CD4-positive, alpha-beta T cell treated with Interleukin-10 for 1 hour (primary cell): Measurements from ENCODE around the gene PDZD4.
"Not testable (repeated sequence)": the region's sequence is repeated elsewhere in the genome, so short reads cannot be mapped to it uniquely, and the experiment has no call there.

Source experiments
- DNase-seq: peaks from one replicate; pipeline ENCODE4 v3.0.0-alpha.2; 2020

PDZD4 gene

DNA sequence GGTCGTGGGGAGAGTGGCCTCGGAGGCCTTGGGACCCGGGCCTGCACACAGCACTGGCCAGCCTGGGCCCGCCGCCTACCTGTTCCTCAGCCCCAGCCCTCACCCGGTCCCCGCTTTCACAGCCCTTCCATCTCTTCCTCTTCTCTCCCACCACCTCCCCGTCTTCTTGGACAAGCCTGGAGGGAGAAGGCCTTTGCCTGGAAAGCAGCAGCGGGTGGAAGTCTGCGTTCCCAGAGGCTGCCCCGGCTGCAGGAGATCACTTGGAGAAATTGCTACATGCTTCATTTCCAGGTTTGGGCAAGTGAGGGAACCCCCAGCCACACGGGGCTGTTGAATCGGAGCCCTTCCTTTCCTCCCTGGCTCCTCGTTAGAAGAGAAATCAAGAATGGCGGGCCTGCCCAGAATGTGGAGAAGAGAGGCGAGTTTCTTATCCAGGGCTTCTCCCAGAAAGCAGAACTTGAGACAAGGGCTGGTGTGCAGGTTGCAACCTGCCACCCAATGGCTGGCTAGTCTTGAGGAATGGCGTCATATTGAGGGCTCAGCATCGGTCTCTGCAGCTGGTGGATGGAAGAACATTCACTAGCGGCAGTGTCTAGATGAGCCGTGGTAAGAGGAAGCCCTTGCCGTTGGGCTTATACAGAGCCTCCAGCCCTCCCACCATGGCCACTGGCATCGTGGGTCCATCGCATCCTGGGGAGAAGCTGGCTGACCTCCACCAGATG is 1.2 kb upstream of the PDZD4 start:
- no peak for DNase-seq

GRCh38 chrX:153830640-153831428 is 490 bp upstream of the PDZD4 start:
- no peak for DNase-seq

DNA sequence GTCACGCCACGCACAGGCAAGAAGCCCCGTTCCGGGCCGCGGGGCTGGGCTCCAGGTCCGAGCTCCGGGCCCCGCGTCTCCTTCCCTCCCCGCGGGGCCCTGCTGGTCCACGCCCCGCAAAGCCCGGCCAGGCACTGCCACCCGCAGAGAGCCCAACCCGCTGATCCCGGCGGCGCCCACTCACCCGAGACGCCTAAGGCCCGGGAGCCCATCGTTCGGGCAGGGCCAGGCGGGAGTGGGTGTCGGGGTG is 870 bp downstream of the PDZD4 start:
- DNase-seq = no peak

GRCh38 chrX:153828723-153829548 is 1.4 kb downstream of the PDZD4 start:
- DNase-seq = no peak

- DNase-seq = no peak
These were observed 2.0 kb downstream of the PDZD4 start for GRCh38 chrX:153828308-153828707.

DNA sequence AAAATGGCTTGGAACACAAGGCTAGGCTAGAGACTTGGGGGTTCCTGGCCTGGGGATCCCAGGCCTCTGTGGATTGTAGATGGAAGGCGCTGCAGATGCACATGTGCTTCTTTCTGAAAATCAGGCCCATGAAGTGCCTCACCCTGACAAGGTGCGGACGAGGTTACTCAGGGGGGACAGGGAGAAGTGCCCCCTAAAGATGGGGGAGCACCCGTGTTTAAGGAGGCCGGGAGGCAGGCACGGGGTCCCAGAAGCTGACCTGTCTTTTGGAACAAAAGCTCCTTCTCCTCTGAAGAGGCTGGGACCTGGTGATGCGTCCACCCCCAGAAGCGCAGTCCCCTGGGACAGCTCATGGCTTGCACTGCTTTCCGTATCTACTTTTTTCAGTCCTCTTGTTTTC is 2.4 kb downstream of the PDZD4 start:
- DNase-seq = no peak

- no peak for DNase-seq
These were observed 3.3 kb downstream of the PDZD4 start for GRCh38 chrX:153827016-153827415.

DNA sequence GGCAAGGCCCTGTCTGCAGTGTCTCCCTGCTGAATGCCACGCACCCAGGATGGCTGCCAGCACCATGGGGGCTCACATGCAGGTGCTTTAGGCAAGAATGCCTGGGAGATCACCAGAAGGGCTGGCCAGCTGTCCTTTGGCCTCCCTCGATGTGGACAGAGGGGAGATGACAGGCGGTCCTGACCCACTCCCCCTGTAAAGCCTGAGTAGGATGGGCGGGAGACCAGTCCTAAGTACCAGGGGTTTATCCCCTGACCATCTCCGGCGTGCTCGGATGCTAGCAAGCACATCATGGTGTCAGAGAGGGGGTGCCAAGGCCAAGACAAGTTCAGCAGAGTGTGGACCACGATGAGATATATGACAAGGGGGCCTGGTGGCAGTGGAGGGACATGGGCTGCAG is 5.3 kb downstream of the PDZD4 start:
- no peak for DNase-seq

DNA sequence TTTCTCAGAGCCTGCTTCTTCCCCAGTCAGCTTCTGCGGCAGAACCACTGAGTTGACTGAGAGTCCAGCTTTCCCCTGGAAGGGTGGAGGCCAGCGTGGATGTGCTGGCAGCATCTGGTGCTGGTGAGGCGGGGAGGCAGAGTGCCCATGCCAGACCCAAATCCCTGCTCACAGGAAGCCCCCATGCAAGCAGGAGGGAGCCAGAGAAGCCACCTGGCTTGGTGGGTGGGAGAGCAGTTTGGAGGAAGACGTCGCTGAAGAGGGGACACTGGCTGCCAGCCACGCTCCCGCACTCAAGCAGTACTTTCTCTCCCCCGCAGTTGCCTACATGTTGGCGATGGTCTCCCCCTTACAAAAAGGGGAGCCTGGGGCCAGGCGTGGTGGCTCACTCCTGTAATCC is 6.0 kb downstream of the PDZD4 start:
- no peak for DNase-seq

DNA sequence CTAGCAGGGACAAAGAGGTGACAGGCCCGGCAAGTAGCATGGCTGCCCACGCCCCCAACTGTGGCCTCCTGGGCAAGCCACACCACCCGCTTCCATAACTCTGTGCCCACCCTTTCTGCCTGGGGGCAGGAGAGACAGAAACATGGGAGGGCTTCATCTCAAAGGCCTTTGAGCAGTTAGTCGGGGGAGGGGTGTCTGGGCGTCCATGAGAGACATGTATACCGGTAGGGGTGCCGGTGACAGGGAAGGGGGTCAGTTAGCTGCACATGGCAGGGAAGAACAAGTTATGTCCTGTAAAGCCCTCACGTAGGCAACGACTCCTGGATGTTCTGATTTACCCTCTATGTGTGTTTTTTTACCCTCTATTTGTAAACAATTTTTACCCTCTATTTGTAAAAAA is 9.3 kb downstream of the PDZD4 start:
- DNase-seq = no peak

- no peak for DNase-seq
These were observed 9.7 kb downstream of the PDZD4 start for GRCh38 chrX:153820601-153821000.

DNA sequence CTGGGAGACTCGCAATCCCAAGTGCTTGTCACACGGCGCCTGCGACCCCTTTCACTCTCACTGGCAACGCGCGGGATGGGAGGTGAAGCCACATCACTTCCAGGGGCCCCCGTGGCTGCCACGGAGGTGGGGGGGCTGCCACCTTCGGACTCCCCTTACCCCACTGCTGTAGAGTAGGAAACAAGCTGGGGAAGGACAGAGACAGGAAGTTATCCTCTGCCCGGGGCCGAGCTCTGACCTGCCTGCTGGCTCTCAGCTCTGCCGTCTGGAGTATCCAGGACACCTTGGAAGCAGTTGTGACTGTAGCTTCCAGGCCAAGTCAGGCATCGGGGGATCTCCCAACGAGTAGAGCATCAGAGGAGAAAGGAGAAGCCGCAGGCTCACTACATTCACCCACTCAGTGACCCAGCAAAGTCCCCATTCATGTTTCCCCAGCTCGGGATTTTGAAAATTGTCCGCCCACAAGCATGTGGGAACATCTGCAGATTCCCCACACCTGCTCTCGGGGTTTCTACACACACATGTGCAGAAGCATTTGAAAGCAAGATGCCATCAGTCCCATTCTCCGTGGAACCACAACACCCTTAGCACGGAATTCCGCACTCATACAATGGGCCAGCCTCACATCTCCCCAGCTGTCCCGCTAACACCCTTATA is 10.8 kb downstream of the PDZD4 start:
- DNase-seq = no peak

- DNase-seq = peak; percentile 59
These were observed 11.6 kb downstream of the PDZD4 start for GRCh38 chrX:153818571-153819383.

- not testable (repeated sequence) for DNase-seq
These were observed 12.3 kb downstream of the PDZD4 start for GRCh38 chrX:153818064-153818463.

DNA sequence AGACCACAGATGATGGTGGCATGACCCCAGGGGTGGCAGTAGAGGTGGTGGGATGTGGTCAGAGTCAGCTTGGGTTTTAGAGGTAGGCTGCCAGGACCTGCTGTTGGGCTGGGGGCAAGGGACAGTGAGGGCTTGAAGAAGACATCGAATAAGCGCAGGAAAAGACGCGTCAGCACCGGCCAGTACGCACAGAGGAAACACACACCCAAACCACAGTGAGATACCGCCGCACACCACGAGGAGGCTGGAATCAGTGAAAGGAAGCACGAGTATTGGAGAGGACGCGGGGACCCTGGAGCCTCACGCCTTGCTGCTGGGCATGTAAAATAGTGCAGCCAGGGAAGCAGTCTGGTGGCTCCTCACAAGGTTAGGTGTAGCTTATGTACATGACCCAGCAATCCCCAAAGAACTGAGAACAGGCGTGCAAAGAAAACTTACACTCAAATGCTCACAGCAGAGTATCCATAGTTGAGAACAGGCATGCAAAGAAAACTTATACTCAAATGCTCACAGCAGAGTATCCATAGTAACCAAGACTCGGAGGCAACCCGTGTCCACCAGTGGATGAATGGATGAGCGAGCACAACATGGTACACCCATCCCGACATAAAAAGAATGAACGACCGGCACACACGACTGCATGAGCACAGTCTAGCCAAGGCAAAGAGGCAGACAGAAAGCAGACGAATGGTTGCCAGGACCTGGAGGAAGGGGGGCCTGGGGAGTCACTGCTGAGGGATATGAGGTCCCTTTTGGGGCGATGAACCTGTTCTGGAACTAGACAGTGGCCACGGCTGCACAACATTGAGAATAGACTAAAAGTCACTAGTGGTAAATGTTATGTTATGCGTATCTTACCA is 13.3 kb downstream of the PDZD4 start:
- DNase-seq = peak; percentile 53

DNA sequence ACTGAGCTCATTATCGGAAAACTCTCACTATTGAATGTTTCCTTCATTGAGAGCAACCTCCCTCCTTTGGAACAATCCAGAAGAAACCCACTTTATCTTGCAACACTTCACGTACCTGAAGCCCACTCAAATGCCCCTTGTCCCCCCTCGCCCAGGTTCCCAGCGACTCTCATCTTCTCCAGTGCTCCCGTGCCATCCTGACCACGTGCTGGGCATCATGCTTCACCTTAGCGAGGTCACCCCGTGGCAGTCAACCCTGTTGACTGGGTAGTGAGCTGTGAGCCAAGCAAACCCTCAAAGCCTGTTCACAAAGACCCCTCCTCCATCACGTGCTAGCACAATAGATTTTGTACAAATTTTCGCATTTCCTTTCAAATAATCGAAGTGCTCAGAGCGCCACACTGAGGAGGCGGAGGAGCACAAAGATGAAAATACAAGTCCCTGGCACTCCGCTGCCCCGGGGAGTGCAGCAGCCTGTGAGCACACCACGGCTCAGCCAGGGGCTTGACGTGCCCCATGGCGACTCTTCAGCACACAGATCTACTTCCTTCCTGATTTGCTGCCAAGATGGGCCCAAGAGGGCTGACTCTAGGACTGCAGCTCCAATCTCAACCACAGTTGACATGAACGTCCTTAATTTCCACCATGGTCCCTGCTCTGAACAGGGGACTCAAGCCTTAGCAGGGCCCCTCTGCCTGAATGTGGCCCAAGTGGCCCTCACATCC is 15.6 kb downstream of the PDZD4 start:
- DNase-seq = no peak

- no peak for DNase-seq
These were observed 17.2 kb downstream of the PDZD4 start for GRCh38 chrX:153813161-153813560.

GRCh38 chrX:153812220-153812619 is 18.1 kb downstream of the PDZD4 start:
- no peak for DNase-seq

GRCh38 chrX:153807976-153808375 is 22.4 kb downstream of the PDZD4 start:
- DNase-seq = no peak

- no peak for DNase-seq
These were observed 23.3 kb downstream of the PDZD4 start for GRCh38 chrX:153806999-153807575.
